ENCODE measurements around the gene LCN12.

GRCh38 chr9:136913701-136914438 lies 38.2 kb upstream of the LCN12 start:
- no peak for TF ChIP-seq CTCF (IDR thresholded peaks at IDR 0.05)
- TF ChIP-seq POLR2A (IDR thresholded peaks at IDR 0.05): no peak

Measured in esophagus squamous epithelium (tissue), 4 donors.